Jurkat, Clone E6-1 (cell line): ENCODE data around the gene ZDHHC6.
"Not testable (repeated sequence)": the region's sequence is repeated elsewhere in the genome, so short reads cannot be mapped to it uniquely, and the experiment has no call there.

Experiments
- DNase-seq: peaks from one replicate; pipeline ENCODE4 v3.0.0-alpha.2; 2011; ENCODE audit warnings: low read depth, low spot score
- H3K4me3 ChIP-seq: 2 replicates; pipeline ENCODE4 v1.5.1; 2011; ENCODE audit warnings: mild to moderate bottlenecking, low read length, control low read depth, moderate library complexity

The ZDHHC6 gene

GRCh38 chr10:112448888-112449287, 2.2 kb upstream of the ZDHHC6 start:
- DNase-seq = no peak
- H3K4me3 ChIP-seq = no peak overlapping the region

DNA sequence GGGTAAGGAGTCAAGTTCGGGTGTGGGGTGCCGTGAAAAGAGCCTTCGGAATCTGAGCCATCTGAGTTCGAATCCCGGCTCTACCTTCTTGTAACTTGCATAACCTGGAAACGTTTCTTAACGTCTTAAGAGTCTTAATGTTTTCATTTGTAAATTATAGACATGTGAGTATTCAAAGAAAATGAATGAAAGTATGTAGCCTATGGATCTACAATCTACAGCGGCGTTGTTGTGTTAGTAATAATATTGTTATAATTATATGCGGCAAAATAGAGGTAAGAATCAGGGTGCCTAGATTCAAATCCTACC, 860 bp upstream of the ZDHHC6 start:
- DNase-seq = no peak
- H3K4me3 ChIP-seq = peak overlapping the region; percentile 100

DNA sequence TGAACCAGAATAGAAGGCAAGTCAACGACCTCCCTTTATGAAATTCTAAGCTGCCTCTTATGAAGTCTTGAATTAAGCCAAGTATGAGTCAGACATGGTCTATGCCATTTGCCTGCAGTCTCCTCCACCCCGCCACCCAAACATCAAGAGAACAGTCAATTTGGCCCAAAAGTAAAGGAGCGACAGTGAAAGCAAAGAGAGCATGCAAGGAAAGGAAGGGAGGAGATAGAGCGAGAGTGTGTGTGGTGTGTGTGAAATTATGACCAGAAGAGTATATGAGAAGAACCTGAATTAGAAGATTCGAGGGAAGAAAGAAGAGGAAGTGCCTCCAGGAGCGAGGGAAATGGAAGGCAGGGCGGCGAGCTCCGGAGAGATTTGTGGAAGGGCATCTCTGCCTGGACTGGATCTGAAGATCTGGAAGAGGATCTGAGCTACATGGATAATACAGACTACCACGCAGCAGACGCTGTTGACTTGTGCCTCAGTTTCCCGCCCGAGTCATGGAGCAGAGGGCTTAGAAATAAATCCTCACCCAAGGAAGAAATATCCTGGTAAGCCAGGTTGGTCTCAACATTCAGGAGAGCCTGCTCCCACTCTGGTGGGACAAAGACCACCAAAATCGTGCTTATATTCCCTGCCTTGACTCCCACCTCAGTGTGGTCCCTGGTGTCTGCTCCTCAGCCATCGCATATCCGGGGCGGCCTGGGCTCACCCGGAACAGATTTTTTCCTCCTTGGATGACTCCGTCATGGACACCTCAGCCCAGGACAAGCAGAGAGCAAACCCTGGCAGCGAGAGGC, 459 bp downstream of the ZDHHC6 start:
- no peak for DNase-seq
- peak overlapping the region; percentile 100 for H3K4me3 ChIP-seq

GRCh38 chr10:112442063-112442462, 4.7 kb downstream of the ZDHHC6 start:
- DNase-seq = no peak
- H3K4me3 ChIP-seq = no peak overlapping the region

DNA sequence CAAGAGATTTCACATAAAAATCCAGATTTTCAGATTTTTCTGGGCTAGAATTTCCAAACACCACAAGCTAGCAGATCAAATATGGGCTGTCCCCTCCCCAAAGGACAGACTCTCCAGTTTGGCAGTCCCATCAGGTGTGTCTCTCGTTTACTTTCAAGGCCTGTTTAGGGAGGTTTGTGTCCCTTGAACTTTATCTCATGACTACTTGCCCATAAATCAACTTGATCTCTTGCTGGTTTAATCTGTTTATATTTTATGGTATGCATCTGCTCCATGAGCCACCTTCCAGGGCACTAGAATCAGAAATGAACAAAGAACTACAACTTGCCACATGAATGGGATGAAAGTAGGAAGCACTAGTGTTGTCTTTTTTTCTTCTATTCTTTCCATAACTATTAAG, 5.2 kb downstream of the ZDHHC6 start:
- no peak overlapping the region for H3K4me3 ChIP-seq
- DNase-seq = no peak

DNA sequence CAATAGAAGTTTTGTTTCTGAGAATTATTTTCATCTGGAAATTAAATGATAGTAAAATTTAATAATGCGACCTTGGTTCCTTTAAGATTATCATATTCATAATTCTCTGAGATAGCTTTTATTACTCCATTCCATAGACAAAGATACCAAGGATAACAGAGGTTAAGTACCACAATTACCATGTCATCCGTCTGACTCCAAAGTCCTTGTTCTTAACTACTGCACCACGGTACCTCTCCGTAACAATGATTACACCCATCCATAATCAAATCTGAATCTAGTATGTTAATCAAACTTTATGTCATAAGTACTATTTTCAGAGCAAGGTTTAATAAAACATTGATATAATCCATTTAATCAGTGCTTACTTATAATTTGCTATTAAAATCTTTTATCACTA, 8.4 kb downstream of the ZDHHC6 start:
- no peak overlapping the region for H3K4me3 ChIP-seq
- no peak for DNase-seq

DNA sequence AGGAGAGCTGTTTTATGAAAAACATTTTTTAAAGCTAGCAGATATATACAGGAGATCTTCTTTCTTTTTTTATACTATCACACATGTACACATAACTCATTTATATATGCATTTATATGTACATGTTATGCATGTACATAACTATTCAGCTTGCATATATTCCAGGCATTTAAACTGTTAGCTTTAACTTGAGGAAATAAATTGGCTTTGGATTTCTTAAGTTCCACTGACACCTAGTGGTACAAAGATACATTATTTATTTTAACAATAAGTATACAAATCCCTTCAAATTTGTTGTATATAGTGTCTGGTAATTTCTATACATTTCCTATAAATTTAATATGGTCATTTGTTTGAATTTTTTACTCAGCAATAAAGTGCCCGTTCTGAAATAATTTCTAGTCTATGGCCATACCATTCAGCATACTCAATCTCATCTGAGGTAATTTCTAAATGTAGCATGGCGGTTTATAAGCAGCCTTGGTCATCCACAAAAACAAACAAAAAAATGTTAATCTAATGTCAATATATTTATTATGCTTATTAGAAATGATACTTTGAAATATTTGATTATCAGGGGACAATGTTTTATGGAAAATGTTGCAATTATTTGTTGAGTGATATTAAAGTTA, 11.6 kb downstream of the ZDHHC6 start:
- H3K4me3 ChIP-seq = no peak overlapping the region
- peak; percentile 24 for DNase-seq

DNA sequence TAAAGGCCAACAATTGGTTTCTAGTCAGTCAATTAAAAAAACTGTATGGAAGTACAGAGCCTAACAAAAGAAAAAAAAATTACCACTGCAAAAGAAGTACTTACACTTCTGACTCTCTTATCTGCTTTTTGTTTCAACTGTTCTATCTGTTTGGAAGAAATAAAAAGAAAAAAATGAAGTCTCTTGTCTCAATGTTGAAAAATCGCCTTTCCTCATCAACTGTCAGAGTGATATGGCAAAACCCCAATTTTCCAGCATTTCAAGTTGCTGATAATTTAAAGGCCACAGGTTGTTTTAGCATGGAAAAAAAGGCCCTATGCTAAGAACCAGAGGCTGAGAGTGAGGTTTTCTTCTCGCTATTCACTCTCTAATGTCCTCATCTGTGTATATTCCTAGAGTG, 13.6 kb downstream of the ZDHHC6 start:
- DNase-seq = no peak
- H3K4me3 ChIP-seq = no peak overlapping the region

GRCh38 chr10:112429654-112430230, 17.0 kb downstream of the ZDHHC6 start:
- no peak for DNase-seq

DNA sequence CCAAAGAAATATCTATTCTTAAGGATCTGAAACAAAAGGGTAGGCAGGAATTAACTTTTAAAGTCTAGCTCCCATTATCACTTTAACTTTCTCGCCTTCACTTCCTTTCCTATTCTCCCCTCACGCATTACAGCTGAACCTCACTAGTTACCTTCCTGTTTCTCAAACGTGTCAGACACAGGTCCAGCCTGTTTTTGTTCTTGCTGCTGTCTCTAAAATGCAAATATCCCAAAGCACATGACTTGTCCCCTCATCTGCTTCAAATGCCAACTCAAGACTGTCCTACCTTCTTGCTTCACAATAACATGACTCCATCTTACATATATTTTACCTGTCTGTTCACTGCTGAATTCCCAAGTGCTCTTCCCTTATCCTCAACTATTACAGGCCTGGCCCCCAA, 17.6 kb downstream of the ZDHHC6 start:
- no peak overlapping the region for H3K4me3 ChIP-seq
- DNase-seq = no peak

More at GRCh38 chr10:112429654-112430230, 17.0 kb downstream of the ZDHHC6 start:
- no peak overlapping the region for H3K4me3 ChIP-seq

- H3K4me3 ChIP-seq = no peak overlapping the region
- DNase-seq = no peak
These were observed 20.6 kb downstream of the ZDHHC6 start for GRCh38 chr10:112426111-112426510.

- no peak overlapping the region for H3K4me3 ChIP-seq
- DNase-seq = no peak
These were observed 22.1 kb downstream of the ZDHHC6 start for GRCh38 chr10:112424651-112425050.

DNA sequence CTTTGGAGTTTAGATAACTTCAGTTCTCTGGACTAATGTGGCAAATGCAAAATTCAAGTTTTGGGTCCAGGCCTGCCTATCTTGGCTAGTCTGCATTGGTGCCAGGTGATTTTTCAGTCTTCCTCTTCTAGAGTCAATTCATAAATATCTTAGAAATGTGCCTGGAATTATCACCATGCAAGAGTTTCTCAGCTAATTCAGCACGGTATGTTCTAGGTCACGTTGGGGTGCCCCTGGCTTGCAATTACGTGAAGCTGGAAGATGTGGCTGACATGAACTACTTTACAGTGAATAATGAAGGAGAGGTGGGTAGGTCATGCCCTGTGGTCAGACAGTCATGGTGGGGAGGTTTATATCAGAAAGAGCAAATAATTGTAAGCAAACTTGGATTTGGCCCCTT, 25.0 kb downstream of the ZDHHC6 start:
- H3K4me3 ChIP-seq = no peak overlapping the region
- no peak for DNase-seq

DNA sequence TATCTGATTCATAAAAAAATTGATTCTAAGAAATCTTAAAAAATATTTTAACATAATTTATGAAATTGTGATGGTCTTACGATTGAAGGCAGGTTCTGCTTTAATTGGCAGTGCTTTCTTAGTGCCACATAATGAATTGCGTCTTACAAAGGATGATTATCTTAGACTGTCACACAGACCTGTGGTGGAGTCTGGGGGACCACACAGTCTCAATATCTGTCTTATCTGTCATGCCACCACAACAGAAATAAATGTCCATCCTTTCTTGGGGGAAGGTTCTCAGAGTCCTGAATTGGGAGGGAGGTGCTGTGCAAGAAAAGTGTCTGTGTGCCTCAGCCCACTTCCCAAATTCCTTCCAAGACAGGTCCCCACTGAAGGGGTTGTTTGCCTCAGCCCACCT, 34.0 kb downstream of the ZDHHC6 start:
- H3K4me3 ChIP-seq = no peak overlapping the region
- DNase-seq = no peak

DNA sequence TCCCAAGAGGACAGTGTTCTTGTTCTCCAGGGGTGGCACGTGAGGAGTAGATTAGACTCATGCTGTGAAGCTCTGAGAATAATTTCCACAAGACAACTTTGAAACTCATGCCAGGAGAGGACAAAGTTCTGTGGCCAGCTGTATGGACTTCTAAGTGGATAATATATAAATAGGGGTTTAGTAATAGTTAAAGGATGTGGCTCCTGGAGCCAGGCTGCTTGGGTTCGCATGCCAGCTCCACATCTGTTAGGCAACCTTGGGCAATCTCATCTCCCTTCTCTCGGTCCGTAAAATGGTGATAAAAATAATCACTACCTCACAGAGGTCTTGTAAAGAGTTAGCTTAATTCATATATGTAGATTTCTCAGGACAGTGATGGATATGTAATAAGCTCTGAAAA, 37.0 kb downstream of the ZDHHC6 start:
- DNase-seq = no peak
- no peak overlapping the region for H3K4me3 ChIP-seq

DNA sequence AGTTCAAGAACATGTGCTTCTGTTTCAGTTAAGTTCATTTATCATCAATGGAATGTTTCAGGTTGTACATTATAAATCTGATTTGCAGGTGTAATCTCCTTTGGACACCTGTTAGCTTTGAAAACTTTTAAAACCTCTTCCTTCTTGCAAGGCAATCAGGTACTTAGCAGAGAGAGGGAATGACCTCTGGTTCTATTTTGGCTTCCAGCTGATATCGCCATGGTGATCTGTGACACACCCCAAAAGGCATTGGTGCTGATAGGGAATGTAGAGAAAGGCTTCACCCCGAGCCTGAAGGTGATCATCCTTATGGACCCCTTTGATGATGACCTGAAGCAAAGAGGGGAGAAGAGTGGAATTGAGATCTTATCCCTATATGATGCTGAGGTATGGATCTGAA, 37.4 kb downstream of the ZDHHC6 start:
- H3K4me3 ChIP-seq = no peak overlapping the region
- no peak for DNase-seq

DNA sequence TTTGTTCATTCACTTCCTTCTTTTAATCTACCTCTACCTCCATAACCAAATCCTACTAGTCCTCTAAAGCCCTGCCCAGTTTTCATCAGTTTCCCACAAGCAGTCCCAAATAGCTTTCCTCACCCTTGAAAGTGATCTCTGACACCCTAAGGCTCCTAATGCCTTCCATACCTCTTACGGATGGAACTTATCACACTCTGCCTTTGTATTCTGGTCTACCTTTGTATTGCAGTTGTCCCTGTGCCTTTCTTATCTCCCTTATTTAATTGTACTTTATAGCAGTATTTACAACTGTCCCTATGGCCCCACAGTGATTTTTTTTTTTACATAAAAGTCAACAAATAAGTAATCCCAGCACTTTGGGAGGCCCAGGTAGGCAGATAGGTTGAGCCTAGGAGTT, 39.0 kb downstream of the ZDHHC6 start:
- H3K4me3 ChIP-seq = no peak overlapping the region
- DNase-seq = no peak

- not testable (repeated sequence) for DNase-seq, H3K4me3 ChIP-seq
These were observed 39.9 kb downstream of the ZDHHC6 start for GRCh38 chr10:112406806-112407205.

GRCh38 chr10:112404617-112405016, 42.1 kb downstream of the ZDHHC6 start:
- H3K4me3 ChIP-seq = no peak overlapping the region
- DNase-seq = no peak

DNA sequence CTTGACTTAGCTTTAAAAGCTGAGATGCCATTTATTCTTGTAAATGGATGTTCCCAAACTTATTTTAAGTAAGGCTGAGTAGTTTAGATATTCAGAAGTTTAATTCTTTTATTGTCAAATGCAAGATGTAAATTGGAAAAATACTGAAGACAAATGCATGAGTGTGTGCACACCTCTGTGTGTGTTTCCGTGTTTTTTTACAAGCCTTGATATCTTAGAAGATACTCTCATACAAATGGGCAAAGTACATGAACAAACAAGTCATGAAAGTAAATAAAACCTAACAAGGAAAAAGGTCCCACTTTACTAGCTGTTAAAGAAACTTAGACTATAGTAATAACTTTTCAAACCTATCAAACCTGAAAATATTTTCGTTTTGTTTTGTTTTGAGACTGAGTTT, 43.8 kb downstream of the ZDHHC6 start:
- DNase-seq = no peak
- H3K4me3 ChIP-seq = no peak overlapping the region

GRCh38 chr10:112397592-112397991, 49.1 kb downstream of the ZDHHC6 start:
- H3K4me3 ChIP-seq = no peak overlapping the region
- DNase-seq = no peak
